Ecto neural progenitor cell (in vitro differentiated cells): ENCODE measurements around the gene RD3L.
A peak's percentile ranks its signal among the peaks of the same experiment; 100 is the strongest.
"Not testable (repeated sequence)": the region's sequence is repeated elsewhere in the genome, so short reads cannot be mapped to it uniquely, and the experiment has no call there.

Source experiments
- DNase-seq: peaks from one replicate; pipeline ENCODE4 v3.0.0-alpha.2; 2018; ENCODE audit warnings: low spot score

The RD3L gene

DNA sequence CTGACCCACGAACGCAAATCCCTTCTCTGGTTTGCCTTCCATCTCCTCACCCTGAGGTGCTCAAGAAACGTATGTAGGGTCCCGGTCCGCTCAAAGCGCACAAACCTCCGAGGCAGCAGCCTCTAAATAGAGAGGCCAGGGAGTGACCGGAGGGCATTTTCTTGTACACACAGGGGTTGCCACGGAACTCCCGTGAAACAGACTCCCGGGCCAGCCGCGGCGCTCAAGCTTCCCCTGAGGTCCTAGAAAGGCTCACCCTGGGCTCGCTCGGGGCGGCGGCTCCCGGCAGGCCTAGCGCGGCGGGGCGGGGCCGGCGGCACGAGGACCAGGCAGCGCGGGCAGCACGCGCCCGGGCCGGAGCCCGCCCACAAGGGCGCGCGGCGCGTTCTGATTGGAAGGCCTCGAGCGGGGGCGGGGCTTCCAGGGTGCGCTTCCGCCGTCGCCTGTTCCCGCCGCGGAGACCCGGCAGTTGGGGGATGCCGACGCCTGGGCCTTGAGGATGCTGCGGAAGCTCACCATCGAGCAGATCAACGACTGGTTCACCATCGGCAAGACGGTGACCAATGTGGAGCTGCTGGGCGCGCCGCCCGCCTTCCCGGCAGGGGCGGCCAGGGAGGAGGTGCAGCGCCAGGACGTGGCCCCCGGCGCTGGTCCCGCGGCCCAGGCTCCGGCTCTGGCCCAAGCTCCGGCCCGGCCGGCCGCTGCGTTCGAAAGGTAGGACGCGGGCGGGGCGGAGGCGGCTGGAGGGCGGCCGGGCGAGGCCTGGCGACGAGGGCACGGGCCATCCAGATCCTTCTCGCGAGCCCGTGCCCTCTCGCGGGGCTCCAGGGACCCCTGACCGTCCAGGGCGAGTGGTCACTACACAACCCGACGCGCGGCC lies 14.1 kb downstream of the RD3L start, which contains the start of gene TDRD9:
TSS of gene TDRD9 (plus strand) at position 446 of the 880 bp plus-strand sequence. CDS start at position 500, 54 bp downstream.
- no peak for DNase-seq

DNA sequence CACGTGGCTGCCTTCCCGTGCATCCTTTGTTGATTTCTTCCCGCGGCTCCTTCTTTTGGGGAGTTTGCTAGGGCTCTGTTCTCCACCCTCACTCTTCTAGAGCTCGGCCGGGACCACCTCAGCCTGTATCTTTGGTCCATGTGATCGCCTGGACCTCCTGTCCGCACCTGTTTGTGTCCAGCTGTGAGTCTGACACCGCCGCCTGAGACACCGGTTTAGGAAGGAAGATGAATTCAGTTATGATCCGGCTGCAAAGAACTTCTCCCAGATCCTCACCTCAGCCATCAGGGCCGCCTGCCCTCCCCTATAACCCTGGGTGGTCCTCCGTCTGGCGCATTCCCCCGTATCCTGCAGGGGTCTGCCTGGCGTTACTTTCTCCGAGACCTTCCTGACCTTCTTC lies 14.8 kb downstream of the RD3L start:
- DNase-seq = no peak

DNA sequence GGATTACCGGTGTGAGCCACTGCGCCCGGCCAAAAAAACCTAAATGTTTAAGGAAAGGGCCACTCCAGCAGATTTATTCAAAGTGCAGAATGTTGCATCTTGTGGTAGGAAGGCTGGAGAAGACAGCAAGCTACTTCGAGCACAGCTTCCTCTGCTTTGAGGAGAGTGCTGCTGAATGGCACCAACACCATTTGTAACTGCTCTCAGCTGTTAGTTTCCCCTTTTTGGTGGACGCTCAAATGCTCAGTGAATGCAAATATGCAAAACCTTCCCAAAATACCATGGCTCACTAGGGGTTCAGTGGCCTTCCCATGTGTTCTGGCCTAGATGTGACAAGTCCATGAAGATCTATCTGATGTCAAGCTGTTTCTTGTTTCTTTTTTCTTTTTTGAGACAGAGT lies 17.0 kb downstream of the RD3L start:
- DNase-seq = no peak

GRCh38 chr14:103923863-103924262 lies 18.5 kb downstream of the RD3L start:
- DNase-seq = no peak

GRCh38 chr14:103921855-103922200 lies 20.5 kb downstream of the RD3L start:
- not testable (repeated sequence) for DNase-seq

- peak; percentile 96 for DNase-seq
These were observed 21.1 kb downstream of the RD3L start for GRCh38 chr14:103920981-103921854.

DNA sequence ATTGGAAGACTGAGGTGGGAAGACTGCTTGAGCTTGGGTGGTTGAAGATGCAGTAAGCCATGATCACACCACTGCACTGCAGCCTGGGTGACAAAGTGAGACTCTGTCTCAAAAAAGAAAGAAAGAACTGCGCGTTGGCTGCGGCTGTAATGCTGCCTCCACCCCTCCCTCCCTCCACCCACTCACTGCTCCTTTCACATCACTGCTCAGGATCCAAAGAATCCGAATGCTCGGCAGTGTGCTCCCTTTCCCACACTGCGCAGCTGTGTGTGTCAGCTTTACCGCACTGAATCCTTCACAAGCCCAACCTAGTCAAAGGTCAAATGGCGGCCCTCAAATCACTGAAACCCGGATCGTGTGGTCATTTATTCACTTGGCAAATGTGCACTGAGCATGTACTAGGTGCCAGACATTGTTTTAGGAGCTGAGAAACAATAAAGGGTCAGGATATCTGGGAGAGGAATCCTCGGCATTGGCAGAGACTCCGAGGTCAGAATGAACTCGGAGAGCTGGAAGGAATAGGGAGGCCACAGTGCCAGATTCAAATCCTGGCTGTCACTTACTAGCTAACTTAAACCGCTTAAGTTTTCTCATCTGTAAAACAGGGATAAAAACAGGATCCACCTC lies 25.6 kb downstream of the RD3L start:
- no peak for DNase-seq

DNA sequence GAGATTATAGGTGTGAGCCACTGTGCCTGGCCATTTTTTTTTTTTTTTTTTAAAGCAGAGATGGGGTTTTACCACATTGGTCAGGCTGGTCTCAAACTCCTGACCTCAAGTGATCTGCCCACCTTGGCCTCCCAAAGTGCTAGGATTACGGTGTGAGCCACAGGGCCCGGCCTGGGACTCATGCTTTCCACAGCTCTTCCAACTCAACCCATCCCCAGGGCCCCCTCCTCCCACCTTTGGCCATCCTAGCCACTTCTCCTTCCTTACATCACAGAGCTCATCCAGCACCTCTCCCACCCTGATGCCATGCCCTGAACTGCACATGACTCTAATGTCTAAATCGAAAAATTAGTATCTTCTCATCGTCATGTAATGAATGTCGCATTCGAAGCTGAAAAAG lies 26.7 kb downstream of the RD3L start:
- DNase-seq = no peak

- no peak for DNase-seq
These were observed 31.3 kb downstream of the RD3L start for GRCh38 chr14:103910984-103911383.

- DNase-seq = peak; percentile 87
These were observed 31.9 kb downstream of the RD3L start for GRCh38 chr14:103910262-103910935.

GRCh38 chr14:103909531-103910261 lies 32.6 kb downstream of the RD3L start:
- no peak for DNase-seq

DNA sequence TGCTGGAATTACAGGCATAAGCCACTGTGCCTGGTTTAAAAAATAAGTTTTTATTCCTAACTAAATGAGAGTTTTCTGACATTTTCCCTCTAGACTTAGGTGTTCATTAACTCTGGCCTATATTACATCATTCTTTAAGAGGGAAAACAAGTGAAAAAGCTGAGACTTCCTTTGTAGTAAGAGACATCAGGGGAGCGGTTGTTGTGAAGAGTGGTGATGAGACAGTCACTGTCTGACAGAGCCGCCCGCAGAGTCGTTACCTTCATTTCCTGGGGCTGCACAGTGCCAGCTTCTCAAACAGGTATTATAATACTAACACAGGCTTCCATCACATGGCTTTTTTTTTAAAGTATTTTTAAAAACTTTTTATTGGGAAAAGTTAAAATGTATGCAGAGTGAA lies 33.7 kb downstream of the RD3L start:
- no peak for DNase-seq

DNA sequence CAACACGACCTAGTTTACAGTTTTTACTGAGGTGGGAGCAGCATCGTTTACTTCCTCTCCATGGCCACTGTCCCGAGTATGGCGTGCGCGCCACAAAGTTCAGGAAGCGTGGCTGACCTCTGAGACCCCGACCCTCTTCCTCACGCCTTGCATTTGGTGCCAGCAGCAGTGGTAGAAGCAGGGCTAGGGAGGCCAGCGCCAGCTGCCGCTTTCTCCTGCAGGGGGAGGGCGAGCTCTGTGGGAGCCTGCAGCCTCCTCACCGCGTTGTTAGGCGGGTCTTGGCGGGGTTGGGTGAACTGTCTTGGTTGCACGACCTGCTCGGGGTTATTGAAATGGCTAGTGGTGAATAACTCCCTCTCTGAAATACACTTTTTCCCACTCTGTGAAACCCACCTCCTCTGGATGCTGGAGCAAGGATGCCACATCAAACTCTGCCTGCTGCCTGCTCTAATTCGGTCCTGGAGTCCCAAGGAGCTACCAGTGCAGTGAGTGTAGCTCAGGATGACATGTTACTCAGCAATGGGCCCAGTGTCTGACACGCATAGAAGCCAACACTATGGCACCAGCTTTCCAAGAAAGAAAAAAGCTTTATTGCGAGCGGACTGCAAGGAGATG lies 36.4 kb downstream of the RD3L start:
- peak; percentile 69 for DNase-seq

- no peak for DNase-seq
These were observed 37.7 kb downstream of the RD3L start for GRCh38 chr14:103904493-103905107.

DNA sequence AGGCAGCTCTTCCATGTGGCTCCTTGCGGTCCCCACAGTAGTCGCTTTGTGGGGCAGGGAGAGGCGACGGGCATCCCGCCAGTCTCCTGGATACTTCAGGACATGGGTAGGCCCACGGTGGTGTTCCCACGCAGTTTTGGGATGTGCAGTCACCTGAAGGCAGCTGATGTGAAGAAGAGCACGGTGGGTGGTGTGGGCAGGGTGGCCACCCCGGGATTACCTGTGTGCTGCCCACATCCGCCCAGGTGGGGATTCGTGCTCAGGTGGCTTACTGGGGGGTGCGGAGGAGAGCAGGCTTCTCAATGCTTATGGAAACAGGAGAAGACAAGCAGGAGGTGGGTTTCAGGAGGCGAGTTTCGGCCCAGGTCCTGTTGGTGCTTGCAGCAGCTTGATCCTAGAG lies 42.5 kb downstream of the RD3L start:
- no peak for DNase-seq

- DNase-seq = no peak
These were observed 43.0 kb downstream of the RD3L start for GRCh38 chr14:103899316-103899715.

GRCh38 chr14:103898711-103899110 lies 43.6 kb downstream of the RD3L start:
- no peak for DNase-seq

DNA sequence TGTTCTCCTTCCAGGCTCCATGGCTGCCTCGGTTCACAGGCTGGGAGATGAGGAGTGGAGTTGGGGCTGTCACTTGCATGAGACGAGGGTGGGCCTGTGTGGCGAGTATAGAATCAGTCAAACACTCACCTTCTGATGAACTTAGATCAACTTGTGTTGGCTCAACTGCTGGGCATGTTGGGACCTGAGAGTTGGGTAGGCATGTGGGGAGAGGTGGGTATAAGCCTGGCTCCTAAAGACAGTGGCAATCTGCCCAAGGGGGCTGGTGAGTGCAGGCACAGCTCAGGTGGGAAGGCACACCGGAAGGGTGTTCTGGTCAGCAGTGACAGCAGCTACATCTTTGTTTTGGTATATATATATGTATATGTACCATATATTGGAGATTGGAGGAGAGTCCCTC lies 44.1 kb downstream of the RD3L start:
- no peak for DNase-seq

DNA sequence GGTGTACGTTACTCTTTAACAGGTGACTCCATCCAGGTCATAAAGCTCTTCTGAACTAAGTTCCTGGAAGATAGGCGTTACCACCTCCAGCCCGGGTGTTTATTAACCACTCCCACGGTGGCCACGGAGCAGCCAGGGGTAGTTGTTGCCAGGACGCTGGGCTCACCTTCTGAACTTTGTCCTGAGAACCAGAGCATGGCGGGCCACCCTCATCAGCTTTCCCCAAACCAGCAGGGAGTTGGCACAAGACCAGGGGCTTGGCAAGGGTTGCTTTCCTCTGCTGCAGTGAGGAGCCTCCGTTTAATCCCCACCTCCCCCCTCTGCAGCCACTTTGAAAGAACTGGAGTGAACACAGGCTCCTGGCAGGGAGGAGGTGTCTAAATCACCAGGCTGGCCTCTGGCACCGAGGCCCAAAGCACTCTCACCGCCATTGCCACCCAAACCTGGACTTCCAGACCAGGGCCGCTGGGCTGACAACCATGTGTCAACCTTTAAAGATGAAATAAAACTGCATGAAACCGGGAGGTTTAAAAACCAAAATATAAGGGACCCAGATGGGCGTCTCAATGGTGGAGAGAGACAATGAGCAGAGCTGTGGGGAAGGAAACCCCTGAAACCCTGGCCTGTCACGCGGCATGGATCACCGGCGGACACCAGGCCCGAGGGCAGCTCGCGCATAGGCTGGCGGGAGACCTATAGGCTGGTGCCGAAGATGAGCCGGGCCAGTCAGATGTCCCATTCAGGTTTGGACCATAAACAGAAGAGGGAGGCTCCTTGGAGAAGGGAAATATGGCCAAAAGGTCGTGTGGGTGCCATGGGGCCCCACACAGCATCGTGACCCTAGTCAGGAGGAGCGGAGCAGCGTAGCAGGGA lies 45.0 kb downstream of the RD3L start:
- no peak for DNase-seq
